Measurements from ENCODE around the gene TMED1.

Gene TMED1

GRCh38 chr19:10832939-10833296, 3.1 kb downstream of the TMED1 start:
- peak; percentile 5 for DNase-seq (ENCODE audit: low spot score)
- no peak for TF ChIP-seq CTCF (IDR thresholded peaks at IDR 0.05; ENCODE audit: extremely low read depth, missing control alignments)

GRCh38 chr19:10831987-10832938, 3.7 kb downstream of the TMED1 start:
- DNase-seq (ENCODE audit: low spot score): peak; percentile 2
- TF ChIP-seq CTCF (IDR thresholded peaks at IDR 0.05; ENCODE audit: extremely low read depth, missing control alignments): no peak

- no peak for DNase-seq (ENCODE audit: low spot score)
- TF ChIP-seq CTCF (IDR thresholded peaks at IDR 0.05; ENCODE audit: extremely low read depth, missing control alignments): no peak
Observed at GRCh38 chr19:10830931-10831779, 4.9 kb downstream of the TMED1 start.

- DNase-seq (ENCODE audit: low spot score): no peak
- no peak for TF ChIP-seq CTCF (IDR thresholded peaks at IDR 0.05; ENCODE audit: extremely low read depth, missing control alignments)
Observed at GRCh38 chr19:10830370-10830769, 5.6 kb downstream of the TMED1 start.

GRCh38 chr19:10829967-10830366, 6.0 kb downstream of the TMED1 start:
- DNase-seq (ENCODE audit: low spot score): no peak
- TF ChIP-seq CTCF (IDR thresholded peaks at IDR 0.05; ENCODE audit: extremely low read depth, missing control alignments): no peak

- no peak for DNase-seq (ENCODE audit: low spot score)
- no peak for TF ChIP-seq CTCF (IDR thresholded peaks at IDR 0.05; ENCODE audit: extremely low read depth, missing control alignments)
Observed at GRCh38 chr19:10828981-10829821, 6.8 kb downstream of the TMED1 start.

Data from GM20000 (cell line).